HG03135 (cell line): Measurements from ENCODE around the gene PRDM2.

Experiments
- ATAC-seq: cut with Tn5 transposase; IDR thresholded peaks from one replicate; pipeline ENCODE4 v1.9.1; 2021; ENCODE audit warnings: mild to moderate bottlenecking, moderate library complexity; ENCODE audit not compliant: unreplicated experiment

The PRDM2 gene

DNA sequence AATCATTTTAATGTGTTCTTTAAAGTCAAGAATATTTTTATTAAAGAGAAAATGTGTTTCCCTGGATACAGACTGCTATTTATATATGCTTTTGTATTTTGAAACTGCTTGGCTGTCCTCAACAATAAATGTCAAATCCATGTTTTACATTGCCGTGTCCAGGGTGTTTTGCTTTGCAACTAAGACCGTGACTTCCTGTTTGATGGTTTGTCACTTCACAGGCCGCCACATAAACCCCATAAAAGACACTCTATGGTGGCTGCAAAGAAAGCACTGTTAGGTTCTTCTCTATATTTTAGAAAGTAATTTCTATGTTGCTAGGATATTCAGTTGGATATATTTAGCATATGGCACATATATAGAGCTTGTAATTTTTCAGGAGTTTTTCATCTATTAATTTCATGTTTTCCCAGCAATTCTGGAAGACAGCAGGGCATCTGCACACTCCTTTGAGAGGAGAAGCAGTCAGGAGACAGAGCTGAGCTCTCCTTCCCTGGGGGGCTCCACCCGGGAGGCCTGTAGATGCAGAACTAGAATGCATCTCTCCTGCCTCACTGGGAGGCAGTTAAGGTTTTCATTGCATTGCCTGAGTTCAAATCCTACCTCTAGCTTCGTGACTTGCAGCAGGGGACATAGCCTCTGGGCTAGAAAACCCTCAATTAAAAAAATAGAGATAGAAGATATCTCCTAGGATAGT is 33.1 kb downstream of the PRDM2 start:
- ATAC-seq, result no peak

DNA sequence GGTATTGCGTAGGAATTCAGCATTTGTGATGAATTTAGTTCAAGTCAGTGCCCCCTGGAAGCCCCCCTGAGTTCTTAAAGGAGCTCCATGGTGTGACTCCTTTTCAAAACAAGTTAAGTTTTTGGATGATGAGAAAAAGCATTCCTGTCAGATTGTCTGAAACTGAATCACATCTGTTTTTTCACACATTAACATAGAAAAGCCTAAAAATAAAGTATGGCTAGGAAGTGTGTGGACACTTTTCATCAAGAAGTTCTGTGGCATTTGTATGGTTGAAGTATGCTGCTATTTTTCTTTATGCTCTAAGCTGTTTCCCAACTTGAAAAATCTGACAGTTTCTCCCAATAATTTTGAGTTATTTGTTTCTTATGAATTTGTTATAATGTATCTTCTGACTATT is 33.7 kb downstream of the PRDM2 start:
- no peak for ATAC-seq

DNA sequence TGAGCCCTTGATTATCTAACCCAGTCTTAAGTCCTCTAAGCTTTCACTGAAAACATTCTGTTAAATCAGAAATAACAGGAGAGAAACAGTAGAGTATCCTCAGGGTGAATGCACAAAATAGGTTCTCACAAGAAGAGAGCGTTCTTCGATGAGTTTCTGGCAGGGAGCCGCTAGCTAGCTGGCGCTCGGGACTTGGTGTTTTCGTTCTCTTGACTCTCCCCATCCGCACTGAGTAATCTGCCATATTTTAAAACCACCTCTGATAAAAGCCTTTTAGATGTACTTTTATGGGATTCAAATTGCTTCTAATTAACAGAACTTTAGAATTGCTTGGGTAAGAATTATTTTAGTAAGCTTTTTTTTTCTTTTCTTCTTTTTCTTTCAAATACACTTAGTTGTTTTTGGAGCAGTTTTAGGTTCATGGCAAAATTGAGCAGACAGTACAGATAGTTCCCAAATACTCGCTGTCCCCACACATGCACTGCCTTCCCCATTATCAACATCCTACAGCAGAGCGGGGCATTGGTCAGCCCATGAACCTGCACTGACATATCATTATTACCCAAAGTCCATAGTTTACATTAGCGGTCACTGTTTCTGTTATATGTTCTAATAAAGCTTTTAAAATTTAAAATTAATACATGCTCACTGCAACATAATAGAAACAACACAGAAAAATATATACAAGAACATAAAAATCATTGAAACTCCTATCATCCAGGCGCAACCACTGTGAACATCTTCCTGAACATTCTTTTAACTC is 35.4 kb downstream of the PRDM2 start:
- ATAC-seq, result no peak

- no peak for ATAC-seq
These were observed 37.4 kb downstream of the PRDM2 start for GRCh38 chr1:13737398-13737797.

- no peak for ATAC-seq
These were observed 46.4 kb downstream of the PRDM2 start for GRCh38 chr1:13746342-13746741.

DNA sequence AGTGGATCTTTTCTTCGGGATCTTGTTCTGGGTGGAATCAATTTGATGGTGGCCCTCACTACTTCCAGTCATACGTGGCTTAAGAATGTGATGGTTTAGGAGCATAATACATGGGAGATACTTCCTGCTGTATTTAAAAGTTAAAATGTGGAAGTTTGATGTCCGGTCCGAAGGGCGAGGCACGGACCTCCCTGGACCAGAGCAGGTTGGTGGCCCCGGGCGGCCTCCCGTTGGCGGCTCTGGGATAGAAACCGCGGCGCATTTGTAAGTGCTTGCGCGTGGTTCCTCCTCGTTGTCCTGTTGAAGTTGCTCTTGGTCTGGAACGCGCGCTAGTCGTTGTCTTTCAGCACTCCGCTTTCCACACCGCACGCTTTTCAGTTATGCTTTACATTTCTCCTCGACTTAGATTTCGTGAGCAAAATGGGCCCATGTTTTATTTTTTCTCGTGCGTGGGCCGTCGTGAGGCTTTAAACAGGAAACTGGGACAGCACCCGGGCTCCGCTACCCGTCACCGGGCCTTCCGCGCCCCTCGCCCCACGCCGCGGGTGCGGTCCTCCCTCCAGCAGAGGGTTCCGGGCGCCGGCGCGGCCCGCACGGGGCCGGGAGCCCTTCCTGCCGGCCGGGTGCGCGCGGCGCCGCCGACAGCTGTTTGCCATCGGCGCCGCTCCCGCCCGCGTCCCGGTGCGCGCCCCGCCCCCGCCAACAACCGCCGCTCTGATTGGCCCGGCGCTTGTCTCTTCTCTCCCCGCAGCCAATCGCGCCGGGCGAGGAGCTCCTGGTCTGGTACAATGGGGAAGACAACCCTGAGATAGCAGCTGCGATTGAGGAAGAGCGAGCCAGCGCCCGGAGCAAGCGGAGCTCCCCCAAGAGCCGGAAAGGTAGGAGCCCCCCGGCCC is 48.9 kb downstream of the PRDM2 start:
- ATAC-seq, result peak; percentile 79

- peak; percentile 33 for ATAC-seq
These were observed 49.8 kb downstream of the PRDM2 start for GRCh38 chr1:13749543-13750341.

DNA sequence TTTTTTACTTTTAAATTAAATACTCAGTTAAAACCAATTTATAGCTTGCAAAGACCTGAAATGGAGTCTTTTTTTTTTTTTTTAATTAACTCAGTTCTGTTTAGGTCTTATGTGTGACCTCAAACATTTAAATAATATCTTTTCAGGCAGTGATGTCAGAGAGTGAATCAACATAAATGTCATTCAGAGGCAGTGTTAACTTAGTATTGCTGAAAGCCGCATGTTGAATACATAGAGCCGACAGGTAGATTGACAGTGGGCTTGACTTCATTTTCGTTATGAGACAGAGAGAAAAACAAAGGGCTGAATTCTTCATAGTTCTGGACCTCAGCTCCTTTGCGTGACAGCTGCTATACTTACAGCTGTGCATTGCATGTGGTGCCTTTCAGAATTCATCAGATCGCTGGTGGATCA is 51.5 kb downstream of the PRDM2 start:
- no peak for ATAC-seq

GRCh38 chr1:13751985-13752384 is 52.0 kb downstream of the PRDM2 start:
- no peak for ATAC-seq

DNA sequence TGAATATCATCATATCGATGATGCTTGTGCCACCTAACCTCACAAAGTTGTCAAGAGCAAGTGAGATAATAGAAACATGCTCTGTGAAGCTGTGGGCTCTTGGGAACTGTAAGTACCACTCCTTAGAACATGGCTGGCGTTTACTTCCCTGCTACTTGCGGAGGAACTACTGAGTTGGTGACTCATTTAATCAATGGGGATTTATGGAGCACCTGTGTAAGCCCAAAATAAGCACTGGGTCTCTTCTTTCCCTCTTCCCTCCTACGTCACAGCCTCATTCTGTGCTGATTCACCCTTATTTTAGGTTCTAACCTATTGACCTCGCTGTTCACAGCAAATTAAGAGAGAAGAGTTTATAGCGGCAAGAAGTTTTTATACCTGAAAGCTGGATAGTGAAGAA is 52.9 kb downstream of the PRDM2 start:
- no peak for ATAC-seq

DNA sequence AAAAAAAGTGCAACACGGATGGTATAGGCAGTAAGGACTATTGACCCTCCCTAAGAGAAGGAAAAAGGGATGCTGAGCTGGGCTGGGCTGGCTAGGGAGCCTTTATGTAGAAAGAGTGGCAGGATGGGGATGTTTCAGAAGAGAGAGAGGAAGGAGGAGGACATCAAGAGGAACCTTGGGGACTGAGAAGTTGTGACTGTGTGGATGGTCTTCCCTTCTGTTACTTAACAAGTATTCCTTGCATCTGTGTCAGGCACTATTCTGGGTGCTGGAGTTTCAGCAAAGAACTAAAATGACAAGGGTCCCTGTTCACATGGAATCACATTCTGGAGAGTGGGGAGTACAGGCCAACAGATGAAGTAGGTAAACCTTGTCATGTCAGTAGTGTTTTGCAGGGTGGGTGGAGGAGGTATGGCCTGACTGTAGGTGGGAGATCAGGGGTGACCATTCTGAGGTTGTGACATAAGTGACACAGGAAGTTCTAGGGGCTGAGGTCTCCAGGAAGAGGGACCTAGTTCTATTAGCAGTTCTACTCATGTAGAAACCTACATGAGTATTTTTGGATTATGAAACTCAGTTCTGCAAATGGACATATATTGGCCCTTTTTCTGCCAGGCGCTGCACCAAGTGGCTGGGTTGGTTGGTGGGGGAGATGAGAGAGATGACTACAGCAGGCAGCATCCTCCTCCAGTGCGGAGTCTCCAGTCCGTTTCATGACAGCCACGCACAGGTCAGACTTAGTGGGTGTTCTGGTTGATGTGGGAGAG is 53.8 kb downstream of the PRDM2 start:
- peak; percentile 23 for ATAC-seq

GRCh38 chr1:13754510-13755103 is 54.6 kb downstream of the PRDM2 start:
- ATAC-seq, result no peak

DNA sequence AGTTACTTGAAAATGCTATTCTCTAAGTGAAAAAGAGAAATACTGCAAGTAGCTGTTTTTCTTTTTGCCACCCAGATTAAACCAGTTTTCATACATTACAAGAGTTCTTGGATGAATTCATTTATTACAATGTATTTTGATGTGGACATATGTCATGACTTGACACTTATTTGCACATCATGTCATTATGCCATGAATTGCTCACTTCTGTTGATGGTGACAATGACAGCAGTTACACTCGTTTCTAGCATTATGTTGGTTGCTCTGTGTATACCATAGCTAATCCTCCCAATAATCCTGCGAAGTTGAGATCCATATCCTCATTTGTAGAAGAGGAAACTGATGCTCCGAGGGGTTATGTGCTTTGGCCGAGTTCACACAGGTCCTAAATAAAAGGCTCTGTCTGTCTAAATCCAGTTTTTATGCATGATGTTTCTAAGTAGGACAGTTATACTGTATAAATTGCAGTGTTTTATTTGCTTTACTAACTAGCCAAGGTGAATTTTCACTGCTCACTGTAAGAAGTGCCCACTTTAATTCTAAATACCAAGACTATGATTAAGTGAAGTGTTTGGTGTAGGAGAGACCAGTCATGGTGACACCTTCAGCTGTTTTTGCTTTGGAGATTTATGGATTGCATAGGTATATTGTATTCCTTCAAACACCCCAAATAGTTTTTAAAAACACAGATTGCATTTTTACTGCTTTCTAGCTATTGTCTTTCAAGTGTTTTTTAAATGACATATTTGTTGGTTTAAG is 56.7 kb downstream of the PRDM2 start:
- no peak for ATAC-seq

DNA sequence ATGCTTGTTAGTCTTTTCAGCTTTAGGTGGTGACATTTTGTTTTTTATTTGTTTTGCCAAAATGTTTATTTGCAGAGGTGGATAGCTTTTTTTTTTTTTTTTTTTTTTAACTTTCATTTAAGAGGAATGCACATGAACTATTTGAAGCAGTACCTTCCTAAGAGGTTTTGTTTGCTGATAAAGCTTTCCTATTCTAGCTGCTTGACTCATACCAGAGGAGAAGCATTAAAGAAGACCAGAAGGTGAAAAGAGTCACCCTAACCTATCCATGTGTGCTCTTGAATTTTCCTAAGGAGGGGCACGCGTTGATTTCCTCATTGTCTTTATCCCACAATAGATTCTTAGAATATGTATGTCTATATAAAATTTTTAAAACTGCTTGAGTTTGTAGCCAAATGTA is 57.7 kb downstream of the PRDM2 start:
- ATAC-seq, result no peak

GRCh38 chr1:13759072-13759471 is 59.1 kb downstream of the PRDM2 start:
- no peak for ATAC-seq

DNA sequence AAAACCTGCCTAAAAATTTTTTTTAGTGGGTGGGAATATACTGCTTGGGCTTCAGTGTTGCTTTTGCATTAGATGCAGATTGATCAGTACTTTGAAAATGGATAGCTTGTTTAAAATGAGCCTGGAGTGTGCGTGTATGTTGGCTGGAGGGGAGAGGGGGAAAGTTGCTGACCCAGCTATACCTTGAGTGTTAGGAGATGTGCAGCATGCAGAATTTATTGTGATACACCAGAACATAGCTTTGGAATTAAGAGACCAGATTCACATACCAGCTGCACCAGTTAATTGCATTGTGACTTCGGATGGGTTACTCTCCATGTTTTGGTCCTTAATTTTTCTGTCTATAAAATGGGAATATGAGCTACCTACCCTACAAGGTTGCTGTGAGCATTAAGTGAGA is 60.4 kb downstream of the PRDM2 start:
- no peak for ATAC-seq

GRCh38 chr1:13760921-13761320 is 60.9 kb downstream of the PRDM2 start:
- no peak for ATAC-seq

- no peak for ATAC-seq
These were observed 61.9 kb downstream of the PRDM2 start for GRCh38 chr1:13761883-13762282.

DNA sequence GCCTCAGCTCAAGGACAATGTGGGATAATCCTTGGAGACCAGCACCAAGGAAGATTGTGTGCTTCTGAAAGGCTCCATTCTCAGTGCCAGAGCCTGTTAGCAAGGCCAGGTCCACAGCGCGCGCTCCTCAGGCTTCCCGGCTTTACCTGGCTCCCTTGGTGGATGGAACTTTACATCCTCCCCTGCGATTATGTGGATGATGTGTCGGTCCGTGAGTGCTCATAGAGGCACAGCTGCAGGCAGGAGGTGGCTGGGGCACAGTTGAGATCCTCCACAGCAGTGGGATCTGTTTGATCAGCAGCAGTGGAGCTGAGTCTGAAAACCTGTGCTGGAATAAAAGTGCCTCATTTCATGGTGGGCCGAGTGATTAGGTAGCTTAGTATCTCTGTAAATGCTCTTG is 62.7 kb downstream of the PRDM2 start:
- ATAC-seq, result no peak
